ENCODE data around the gene HRNR. TPM values are rescaled to one million over a fixed set of nuclear protein-coding genes. Genes with fewer than 3 reads are reported as not detected.
"Not testable (repeated sequence)": the region's sequence is repeated elsewhere in the genome, so short reads cannot be mapped to it uniquely, and the experiment has no call there.

The HRNR gene
- total and polyA plus RNA-seq, 4 donors = 0.04 TPM; not detected in 3

- no peaks in the 10 kb centered on the region for H3K9me3 ChIP-seq (ENCODE audit: control insufficient read depth in 4 of 4, low read length in 3 of 4)
- DNase-seq (ENCODE audit: low spot score) = no peak
- H3K4me1 ChIP-seq (ENCODE audit: control insufficient read depth in 4 of 4, insufficient read depth in 4 of 4, low read length in 3 of 4) = no peaks in the 10 kb centered on the region
- no peaks in the 10 kb centered on the region for H3K36me3 ChIP-seq (ENCODE audit: control insufficient read depth in 4 of 4, insufficient read depth in 3 of 4, low read depth in 1 of 4, low read length in 3 of 4)
- TF ChIP-seq FOXA1 (IDR thresholded peaks at IDR 0.05) (no peak), TAF1 (conservative IDR thresholded peaks at IDR 0.05) (no peak), ZBTB33 (IDR thresholded peaks at IDR 0.05) (no peak), CTCF (IDR thresholded peaks at IDR 0.05; ENCODE audit: low read depth, low read length, missing input control) (no peak), YY1 (IDR thresholded peaks at IDR 0.05) (no peak), EGR1 (IDR thresholded peaks at IDR 0.05; ENCODE audit: low read depth in 2 of 2) (no peak), ATF3 (IDR thresholded peaks at IDR 0.05) (no peak), JUND (IDR thresholded peaks at IDR 0.05) (no peak), RAD21 (IDR thresholded peaks at IDR 0.05) (no peak), GABPA (IDR thresholded peaks at IDR 0.05 in 1 of 2, conservative IDR thresholded peaks at IDR 0.05 in 1 of 2) (no peak)
- H3K9ac ChIP-seq (ENCODE audit: low read depth in 1 of 2, low read length in 2 of 2) = no peak overlapping the region
- H3K27ac ChIP-seq (ENCODE audit: low read depth in 1 of 2, low read length in 2 of 2) = no peak overlapping the region
- H3K27me3 ChIP-seq (ENCODE audit: control insufficient read depth in 4 of 4, insufficient read depth in 4 of 4, low read length in 3 of 4) = no peaks in the 10 kb centered on the region
- H3K4me3 ChIP-seq (ENCODE audit: low read depth in 1 of 3, low read length in 3 of 3) = no peak overlapping the region
- 91% methylated on average over 30 of the region's 30 CpGs for WGBS
Observed at GRCh38 chr1:152220166-152221163, 3.5 kb downstream of the HRNR start.

GRCh38 chr1:152219438-152219837 is 4.6 kb downstream of the HRNR start:
- H3K36me3 ChIP-seq (ENCODE audit: control insufficient read depth in 4 of 4, insufficient read depth in 3 of 4, low read depth in 1 of 4, low read length in 3 of 4); H3K4me1 ChIP-seq (ENCODE audit: control insufficient read depth in 4 of 4, insufficient read depth in 4 of 4, low read length in 3 of 4); H3K9me3 ChIP-seq (ENCODE audit: control insufficient read depth in 4 of 4, low read length in 3 of 4); H3K4me3 ChIP-seq (ENCODE audit: low read depth in 1 of 3, low read length in 3 of 3); H3K27me3 ChIP-seq (ENCODE audit: control insufficient read depth in 4 of 4, insufficient read depth in 4 of 4, low read length in 3 of 4); H3K27ac ChIP-seq (ENCODE audit: low read depth in 1 of 2, low read length in 2 of 2); DNase-seq (ENCODE audit: low spot score); H3K9ac ChIP-seq (ENCODE audit: low read depth in 1 of 2, low read length in 2 of 2): not testable (repeated sequence)
- 78% methylated on average over 14 of the region's 14 CpGs for WGBS

GRCh38 chr1:152218762-152219436 is 5.1 kb downstream of the HRNR start:
- DNase-seq (ENCODE audit: low spot score) = no peak
- Histone ChIP-seq H3K9ac (ENCODE audit: low read depth in 1 of 2, low read length in 2 of 2) (no peak overlapping the region), H3K9me3 (ENCODE audit: control insufficient read depth in 4 of 4, low read length in 3 of 4) (no peaks in the 10 kb centered on the region), H3K36me3 (ENCODE audit: control insufficient read depth in 4 of 4, insufficient read depth in 3 of 4, low read depth in 1 of 4, low read length in 3 of 4) (no peaks in the 10 kb centered on the region), H3K27ac (ENCODE audit: low read depth in 1 of 2, low read length in 2 of 2) (no peak overlapping the region), H3K4me3 (ENCODE audit: low read depth in 1 of 3, low read length in 3 of 3) (no peak overlapping the region), H3K4me1 (ENCODE audit: control insufficient read depth in 4 of 4, insufficient read depth in 4 of 4, low read length in 3 of 4) (no peaks in the 10 kb centered on the region), H3K27me3 (ENCODE audit: control insufficient read depth in 4 of 4, insufficient read depth in 4 of 4, low read length in 3 of 4) (no peaks in the 10 kb centered on the region)
- WGBS = 93% methylated on average over 24 of the region's 24 CpGs
- TF ChIP-seq HNF4A (conservative IDR thresholded peaks at IDR 0.05) (no peak), REST (IDR thresholded peaks at IDR 0.05) (no peak)

GRCh38 chr1:152215604-152216003 is 8.4 kb downstream of the HRNR start:
- H3K27ac ChIP-seq (ENCODE audit: low read depth in 1 of 2, low read length in 2 of 2); H3K9me3 ChIP-seq (ENCODE audit: control insufficient read depth in 4 of 4, low read length in 3 of 4); DNase-seq (ENCODE audit: low spot score); H3K4me3 ChIP-seq (ENCODE audit: low read depth in 1 of 3, low read length in 3 of 3); H3K4me1 ChIP-seq (ENCODE audit: control insufficient read depth in 4 of 4, insufficient read depth in 4 of 4, low read length in 3 of 4); H3K27me3 ChIP-seq (ENCODE audit: control insufficient read depth in 4 of 4, insufficient read depth in 4 of 4, low read length in 3 of 4); H3K36me3 ChIP-seq (ENCODE audit: control insufficient read depth in 4 of 4, insufficient read depth in 3 of 4, low read depth in 1 of 4, low read length in 3 of 4); H3K9ac ChIP-seq (ENCODE audit: low read depth in 1 of 2, low read length in 2 of 2): not testable (repeated sequence)
- 91% methylated on average over 13 of the region's 13 CpGs for WGBS

Measured in liver (tissue), 9 donors.